Esophagus squamous epithelium (tissue), 5 donors: Measurements from ENCODE around the gene FOXP4. TPM values are rescaled to one million over a fixed set of nuclear protein-coding genes. Genes with fewer than 3 reads are reported as not detected.
"Not testable (repeated sequence)": the region's sequence is repeated elsewhere in the genome, so short reads cannot be mapped to it uniquely, and the experiment has no call there.

ENCODE experiments used
- DNase-seq: peaks from one replicate; lab custom pipeline; 2025; lab: John Stamatoyannopoulos, UW
- H3K27ac ChIP-seq, 4 donors: fragments of 200-600 bp; sonication (generic); one replicate each; pipeline ENCODE4 v1.5.1; 2016 to 2019; ENCODE audit warnings: mild to moderate bottlenecking in 1 of 4
- H3K27me3 ChIP-seq, 4 donors: fragments of 200-600 bp; sonication (generic); 1 replicate in 3 of 4; 2 replicates in 1 of 4; pipeline versions ENCODE4 v1.5.1 to v1.6.0; 2017 to 2021; ENCODE audit warnings: antibody characterized with exemption in 1 of 4
- H3K36me3 ChIP-seq, 3 donors: fragments of 200-600 bp; sonication (generic); one replicate each; pipeline ENCODE4 v1.5.1; 2016 to 2019
- H3K4me1 ChIP-seq, 3 donors: fragments of 200-600 bp; sonication (generic); one replicate each; pipeline ENCODE4 v1.5.1; 2017 to 2019
- H3K4me3 ChIP-seq, 4 donors: fragments of 200-600 bp; sonication (generic); 1 replicate in 3 of 4; 2 replicates in 1 of 4; pipeline ENCODE4 v1.5.1; 2016 to 2019; ENCODE audit warnings: mild to moderate bottlenecking in 2 of 4, moderate library complexity in 1 of 4
- H3K9me3 ChIP-seq, 3 donors: fragments of 200-600 bp; sonication (generic); one replicate each; pipeline ENCODE4 v1.5.1; 2016 to 2019
- POLR2A ChIP-seq, 4 donors: fragments of 450-650 bp; IDR thresholded peaks; one replicate each; pipeline ENCODE4 v1.6.1; 2017; ENCODE audit warnings: antibody characterized with exemption in 4 of 4, mild to moderate bottlenecking in 4 of 4, moderate library complexity in 3 of 4
- WGBS, 2 donors: methylation state at CpG; one replicate each; pipeline ENCODE4 v1.1.5; 2018; 5-methylcytosine and 5-hydroxymethylcytosine counted together
- intact Hi-C: fragments of 100-400 bp; cut with DNase I; formaldehyde crosslinking; loops from one replicate; pipeline ENCODE4 v1.15.0; 2022
- total RNA-seq, 4 donors: library from RNA; depleted of rRNA; stranded (reverse); fragments of >200 nt; gene quantifications; one replicate each; pipeline ENCODE4 v1.1.0, GENCODE V29; 2016
- TF ChIP-seq, protein P1 (sequence below), 6 experiments: fragments of 450-650 bp in 4 of 6; fragments of 200-600 bp in 2 of 6; sonication (generic) in 2 of 6; IDR thresholded peaks; one replicate each; pipeline ENCODE4 v1.5.1; 2016 to 2019; ENCODE audit warnings: antibody characterized with exemption in 6 of 6, mild to moderate bottlenecking in 4 of 6, moderate library complexity in 4 of 6
- donor health status: DM: yes; HTN: yes; CAD: no.

Gene FOXP4
- total RNA-seq, 4 donors from 2014 or later, result 2.2 to 10.3 (median 6.8) TPM

DNA sequence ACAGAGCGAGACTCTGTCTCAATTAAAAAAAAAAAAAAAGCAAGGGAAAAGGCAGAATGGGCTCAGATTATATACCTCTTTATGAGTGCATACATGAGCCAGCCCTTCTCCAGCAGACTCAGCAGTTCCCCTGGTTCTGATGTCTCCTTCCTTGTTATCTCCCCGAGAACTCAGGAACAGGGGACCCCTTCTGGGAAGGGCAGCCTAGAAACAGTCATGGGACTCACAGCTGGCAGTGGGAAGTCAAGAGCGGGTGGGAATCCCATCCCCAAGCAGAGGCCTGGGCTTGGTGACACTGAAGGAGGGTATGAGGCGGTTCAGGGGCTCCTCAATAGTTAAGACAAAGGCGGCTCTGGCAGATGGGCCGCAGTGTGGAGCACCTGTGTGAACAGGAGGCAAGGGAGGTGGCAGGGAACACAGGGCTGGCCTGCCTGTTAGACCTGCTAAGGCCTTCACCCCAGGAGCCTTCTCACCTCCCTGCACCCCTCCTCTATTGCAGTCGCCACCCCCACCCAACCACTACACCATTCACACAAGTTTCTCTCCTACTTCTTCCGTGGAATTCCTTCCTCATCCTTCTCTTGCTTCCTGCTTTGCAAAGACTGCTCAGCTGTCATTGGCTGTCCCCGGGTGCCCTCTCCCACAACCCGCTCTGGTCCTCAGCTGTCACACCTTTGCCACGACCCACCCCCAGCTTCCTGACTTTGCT, 62.4 kb downstream of the FOXP4 start:
- TF ChIP-seq, protein P1, sequence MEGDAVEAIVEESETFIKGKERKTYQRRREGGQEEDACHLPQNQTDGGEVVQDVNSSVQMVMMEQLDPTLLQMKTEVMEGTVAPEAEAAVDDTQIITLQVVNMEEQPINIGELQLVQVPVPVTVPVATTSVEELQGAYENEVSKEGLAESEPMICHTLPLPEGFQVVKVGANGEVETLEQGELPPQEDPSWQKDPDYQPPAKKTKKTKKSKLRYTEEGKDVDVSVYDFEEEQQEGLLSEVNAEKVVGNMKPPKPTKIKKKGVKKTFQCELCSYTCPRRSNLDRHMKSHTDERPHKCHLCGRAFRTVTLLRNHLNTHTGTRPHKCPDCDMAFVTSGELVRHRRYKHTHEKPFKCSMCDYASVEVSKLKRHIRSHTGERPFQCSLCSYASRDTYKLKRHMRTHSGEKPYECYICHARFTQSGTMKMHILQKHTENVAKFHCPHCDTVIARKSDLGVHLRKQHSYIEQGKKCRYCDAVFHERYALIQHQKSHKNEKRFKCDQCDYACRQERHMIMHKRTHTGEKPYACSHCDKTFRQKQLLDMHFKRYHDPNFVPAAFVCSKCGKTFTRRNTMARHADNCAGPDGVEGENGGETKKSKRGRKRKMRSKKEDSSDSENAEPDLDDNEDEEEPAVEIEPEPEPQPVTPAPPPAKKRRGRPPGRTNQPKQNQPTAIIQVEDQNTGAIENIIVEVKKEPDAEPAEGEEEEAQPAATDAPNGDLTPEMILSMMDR (IDR thresholded peaks at IDR 0.05), result no peak
- TF ChIP-seq POLR2A (IDR thresholded peaks at IDR 0.05), result no peak
- H3K4me1 ChIP-seq, result peaks cover 0 to 5% (median 0%) of the 10 kb centered on the region in 3 donors
- WGBS, 2 donors, result 77 to 82% methylated on average over 9 to 11 of the region's 11 CpGs
- H3K36me3 ChIP-seq, result no peaks in the 10 kb centered on the region
- H3K4me3 ChIP-seq, result no peak overlapping the region
- H3K27ac ChIP-seq, result no peak overlapping the region
- H3K9me3 ChIP-seq, result no peaks in the 10 kb centered on the region
- intact Hi-C loops, result loop anchor here (10.0 kb wide), 1 partner anchor 166 kb away; the partner anchor contains the start of gene FRS3
- no peak for DNase-seq
- H3K27me3 ChIP-seq, result no peaks in the 10 kb centered on the region

DNA sequence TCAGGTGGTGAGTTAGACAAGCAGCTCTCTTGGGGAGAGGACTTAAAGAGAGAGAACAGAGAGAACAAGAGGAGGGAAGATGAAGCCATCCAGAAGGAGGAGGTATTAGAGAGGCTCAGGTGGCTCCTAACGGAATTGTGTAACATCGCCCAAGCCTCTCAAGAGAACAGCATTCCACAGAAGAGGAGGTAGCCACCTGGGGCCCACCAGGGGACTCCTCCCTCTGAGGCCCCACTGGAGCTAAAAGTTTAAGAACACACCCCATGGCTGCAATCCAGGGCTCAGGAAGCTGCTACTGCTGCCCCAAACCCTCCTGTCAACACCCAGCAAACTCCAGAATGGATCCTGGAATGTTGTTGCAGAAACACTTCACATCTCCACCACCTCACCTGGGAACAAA, 68.5 kb downstream of the FOXP4 start:
- H3K27me3 ChIP-seq, result no peaks in the 10 kb centered on the region
- TF ChIP-seq POLR2A (IDR thresholded peaks at IDR 0.05), result no peak
- TF ChIP-seq, protein P1 (IDR thresholded peaks at IDR 0.05), result no peak
- no peak overlapping the region for H3K4me3 ChIP-seq
- no peak overlapping the region for H3K27ac ChIP-seq
- no peak for DNase-seq
- no peaks in the 10 kb centered on the region for H3K36me3 ChIP-seq
- 83 to 94% methylated on average over 2 of the region's 2 CpGs for WGBS, 2 donors
- peaks cover 0 to 5% (median 0%) of the 10 kb centered on the region in 3 donors for H3K4me1 ChIP-seq
- intact Hi-C loops, result no loop called here
- no peaks in the 10 kb centered on the region for H3K9me3 ChIP-seq

DNA sequence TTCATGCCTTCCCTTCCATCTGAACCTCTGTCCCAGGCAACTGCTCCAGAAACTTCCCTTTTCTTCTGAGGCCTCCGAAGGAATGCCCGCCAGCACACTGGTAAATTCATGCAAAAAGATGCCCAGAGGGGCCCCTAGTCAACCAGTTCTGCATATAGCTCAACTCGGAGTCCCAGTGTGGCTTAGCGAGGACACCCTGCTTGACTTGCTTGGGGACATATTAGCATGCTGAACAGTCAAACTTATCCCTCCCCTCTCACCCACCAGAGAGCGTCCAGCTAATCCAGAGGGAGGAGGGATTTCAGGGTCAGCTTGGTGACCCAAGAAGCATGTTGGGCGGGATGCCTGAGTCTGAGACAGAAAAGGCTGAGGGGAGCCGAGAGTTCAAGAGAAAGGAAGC, 69.1 kb downstream of the FOXP4 start:
- Histone ChIP-seq H3K27me3 (no peaks in the 10 kb centered on the region), H3K27ac (no peak overlapping the region), H3K4me3 (no peak overlapping the region), H3K4me1 (peaks cover 0 to 5% (median 0%) of the 10 kb centered on the region in 3 donors), H3K9me3 (no peaks in the 10 kb centered on the region), H3K36me3 (no peaks in the 10 kb centered on the region)
- 79% methylated on average over 5 to 6 of the region's 7 CpGs for WGBS, 2 donors
- DNase-seq, result no peak
- intact Hi-C loops, result no loop called here
- TF ChIP-seq POLR2A (IDR thresholded peaks at IDR 0.05), result no peak
- TF ChIP-seq, protein P1 (IDR thresholded peaks at IDR 0.05), result no peak

DNA sequence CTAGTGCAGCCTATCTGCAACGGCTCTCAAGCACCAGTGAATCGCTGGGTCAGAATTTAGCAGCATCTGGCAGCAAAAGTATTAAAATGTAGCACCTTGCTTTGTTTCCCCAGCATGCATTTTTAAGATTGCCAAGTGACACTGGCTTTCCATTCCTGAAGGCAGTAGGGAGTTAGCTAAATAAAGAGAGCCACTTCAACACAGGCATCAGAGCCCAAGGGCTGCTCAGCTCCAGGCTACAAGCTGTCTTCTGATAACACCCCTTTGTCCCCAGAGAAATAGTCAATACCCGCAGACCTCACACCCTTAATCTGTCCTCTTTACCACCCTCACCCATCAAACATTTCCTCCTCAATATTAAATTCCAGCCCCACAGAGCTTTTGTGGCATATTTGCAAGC, 72.4 kb downstream of the FOXP4 start:
- WGBS, 2 donors, result 70 to 83% methylated on average over 3 of the region's 3 CpGs
- TF ChIP-seq POLR2A (IDR thresholded peaks at IDR 0.05), result no peak
- TF ChIP-seq, protein P1 (IDR thresholded peaks at IDR 0.05), result no peak
- H3K36me3 ChIP-seq, result no peaks in the 10 kb centered on the region
- peaks cover 0 to 18% (median 15%) of the 10 kb centered on the region in 3 donors for H3K4me1 ChIP-seq
- no peak for DNase-seq
- no peak overlapping the region for H3K27ac ChIP-seq
- intact Hi-C loops, result no loop called here
- H3K9me3 ChIP-seq, result no peaks in the 10 kb centered on the region
- no peak overlapping the region for H3K4me3 ChIP-seq
- H3K27me3 ChIP-seq, result no peaks in the 10 kb centered on the region

DNA sequence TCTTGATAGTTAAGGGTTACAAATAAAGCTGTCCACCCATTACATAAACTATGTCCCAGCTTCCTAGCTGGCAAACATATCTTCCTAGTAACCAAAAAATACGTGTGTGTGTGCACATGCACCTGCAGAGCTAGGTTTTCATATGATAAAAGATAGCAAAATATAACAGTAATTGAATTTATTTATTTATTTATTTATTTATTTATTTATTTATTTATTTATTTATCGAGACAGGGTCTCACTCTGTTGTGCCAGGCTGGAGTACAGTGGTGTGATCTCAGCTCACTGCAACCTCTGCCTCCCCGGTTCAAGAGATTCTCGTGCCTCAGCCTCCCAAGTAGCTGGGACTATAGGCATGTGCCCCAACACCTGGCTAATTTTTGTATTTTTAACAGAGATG, 73.0 kb downstream of the FOXP4 start:
- H3K9me3 ChIP-seq, H3K36me3 ChIP-seq, H3K27me3 ChIP-seq, H3K27ac ChIP-seq, DNase-seq, H3K4me3 ChIP-seq, intact Hi-C loops: not testable (repeated sequence)
- H3K4me1 ChIP-seq, result peaks cover 0 to 21% (median 16%) of the 10 kb centered on the region in 3 donors
- 67 to 75% methylated on average over 4 of the region's 4 CpGs for WGBS, 2 donors
